Thyroid gland (tissue), 4 donors: ENCODE results near the gene CETN1. TPM values are rescaled to one million over a fixed set of nuclear protein-coding genes. Genes with fewer than 3 reads are reported as not detected.

Experiments
- DNase-seq, 2 donors: peaks; one replicate each; pipeline ENCODE4 v3.0.0-alpha.2; 2019
- H3K27ac ChIP-seq, 3 donors: fragments of 200-600 bp; sonication (generic); 1 replicate in 2 of 3; 2 replicates in 1 of 3; pipeline ENCODE4 v1.5.1; 2016 to 2019; ENCODE audit warnings: mild to moderate bottlenecking in 1 of 3, moderate library complexity in 1 of 3
- H3K27me3 ChIP-seq: fragments of 200-600 bp; sonication (generic); one replicate; pipeline ENCODE4 v1.5.1; 2019
- H3K36me3 ChIP-seq, 2 donors: fragments of 200-600 bp; sonication (generic); one replicate each; pipeline ENCODE4 v1.5.1; 2016 to 2019
- H3K4me1 ChIP-seq, 2 donors: fragments of 200-600 bp; sonication (generic); one replicate each; pipeline ENCODE4 v1.5.1; 2017 to 2019
- H3K4me3 ChIP-seq, 3 donors: fragments of 200-600 bp; sonication (generic); replicated peaks in 1 of 3; 1 replicate in 2 of 3; 2 replicates in 1 of 3; pipeline ENCODE4 v1.5.1; 2016; ENCODE audit warnings: mild to moderate bottlenecking in 1 of 3
- H3K9me3 ChIP-seq: fragments of 200-600 bp; sonication (generic); one replicate; pipeline ENCODE4 v1.5.1; 2017
- CTCF ChIP-seq, 6 experiments: fragments of 200-600 bp in 3 of 6; fragments of 450-650 bp in 3 of 6; sonication (generic) in 3 of 6; IDR thresholded peaks; one replicate each; pipeline ENCODE4 v1.5.1; 2016 to 2019; ENCODE audit warnings: antibody characterized with exemption in 6 of 6, mild to moderate bottlenecking in 2 of 6, inconsistent platforms in 1 of 6, moderate library complexity in 1 of 6
- POLR2A ChIP-seq, 2 donors: fragments of 450-650 bp; IDR thresholded peaks; one replicate each; pipeline ENCODE4 v1.6.1; 2017; ENCODE audit warnings: antibody characterized with exemption in 2 of 2, mild to moderate bottlenecking in 2 of 2, moderate library complexity in 1 of 2
- whole genome bisulfite sequencing, 2 donors: methylation state at CpG; one replicate each; pipeline ENCODE4 v1.1.5; 2017; 5-methylcytosine and 5-hydroxymethylcytosine counted together
- intact Hi-C: fragments of 100-400 bp; cut with DNase I; formaldehyde crosslinking; loops from one replicate; pipeline ENCODE4 v1.15.1; 2023
- total RNA-seq, 4 donors: library from RNA; depleted of rRNA; stranded (reverse); fragments of >200 nt; gene quantifications; one replicate each; pipeline ENCODE4 v1.2.3, GENCODE V29; 2016

Gene CETN1
- total RNA-seq, 4 donors from 2014 or later, result 0.27 TPM; not detected in 3

GRCh38 chr18:549967-550366 lies 30.2 kb upstream of the CETN1 start:
- intact Hi-C loops, result no loop called here
- H3K36me3 ChIP-seq, result no peaks in the 10 kb centered on the region
- no peaks in the 10 kb centered on the region for H3K9me3 ChIP-seq
- H3K4me3 ChIP-seq, result no peak overlapping the region
- H3K4me1 ChIP-seq, result no peaks in the 10 kb centered on the region
- no peak for DNase-seq
- TF ChIP-seq POLR2A (IDR thresholded peaks at IDR 0.05) (no peak), CTCF (IDR thresholded peaks at IDR 0.05) (no peak)
- H3K27ac ChIP-seq, result no peak overlapping the region
- H3K27me3 ChIP-seq, result no peaks in the 10 kb centered on the region
- WGBS, 2 donors, result 91 to 95% methylated on average over 3 of the region's 3 CpGs

GRCh38 chr18:551404-552061 lies 28.6 kb upstream of the CETN1 start:
- intact Hi-C loops, result no loop called here
- no peaks in the 10 kb centered on the region for H3K9me3 ChIP-seq
- no peak overlapping the region for H3K27ac ChIP-seq
- no peak for DNase-seq
- WGBS, 2 donors, result 69 to 77% methylated on average over 4 of the region's 4 CpGs
- H3K4me1 ChIP-seq, result no peaks in the 10 kb centered on the region
- no peak for TF ChIP-seq POLR2A (IDR thresholded peaks at IDR 0.05)
- TF ChIP-seq CTCF (IDR thresholded peaks at IDR 0.05), result no peak
- H3K36me3 ChIP-seq, result no peaks in the 10 kb centered on the region
- no peak overlapping the region for H3K4me3 ChIP-seq
- no peaks in the 10 kb centered on the region for H3K27me3 ChIP-seq

GRCh38 chr18:555705-556457 lies 24.3 kb upstream of the CETN1 start:
- intact Hi-C loops, result no loop called here

GRCh38 chr18:564708-565561 lies 15.2 kb upstream of the CETN1 start:
- Histone ChIP-seq H3K4me1 (no peaks in the 10 kb centered on the region), H3K27me3 (no peaks in the 10 kb centered on the region), H3K36me3 (no peaks in the 10 kb centered on the region), H3K27ac (no peak overlapping the region), H3K9me3 (no peaks in the 10 kb centered on the region), H3K4me3 (no peak overlapping the region)
- intact Hi-C loops, result no loop called here
- TF ChIP-seq POLR2A (IDR thresholded peaks at IDR 0.05) (no peak), CTCF (IDR thresholded peaks at IDR 0.05) (no peak)
- 72 to 77% methylated on average over 11 of the region's 11 CpGs for WGBS, 2 donors
- no peak for DNase-seq

More at GRCh38 chr18:555705-556457, 24.3 kb upstream of the CETN1 start:
- H3K9me3 ChIP-seq, result no peaks in the 10 kb centered on the region
- 66 to 77% methylated on average over 13 of the region's 13 CpGs for WGBS, 2 donors
- TF ChIP-seq CTCF (IDR thresholded peaks at IDR 0.05) (no peak), POLR2A (IDR thresholded peaks at IDR 0.05) (no peak)
- no peak overlapping the region for H3K4me3 ChIP-seq
- DNase-seq, result no peak
- H3K27me3 ChIP-seq, result no peaks in the 10 kb centered on the region
- no peaks in the 10 kb centered on the region for H3K36me3 ChIP-seq
- no peaks in the 10 kb centered on the region for H3K4me1 ChIP-seq
- H3K27ac ChIP-seq, result no peak overlapping the region
